Right atrium auricular region (tissue), 2 donors: ENCODE results near the gene NEUROD6. TPM values are rescaled to one million over a fixed set of nuclear protein-coding genes. Genes with fewer than 3 reads are reported as not detected.

Experiments
- DNase-seq: peaks from one replicate; pipeline ENCODE4 v3.0.0-alpha.2; 2019; ENCODE audit warnings: low spot score
- H3K27ac ChIP-seq, 2 donors: fragments of 200-600 bp; sonication (generic); 1 replicate in 1 of 2; 2 replicates in 1 of 2; pipeline ENCODE4 v1.5.1; 2016 to 2019
- H3K27me3 ChIP-seq, 2 donors: fragments of 200-600 bp; sonication (generic); one replicate each; pipeline versions ENCODE4 v1.5.1 to v1.6.0; 2017 to 2019
- H3K36me3 ChIP-seq: fragments of 200-600 bp; sonication (generic); one replicate; pipeline ENCODE4 v1.5.1; 2016
- H3K4me1 ChIP-seq, 2 donors: fragments of 200-600 bp; sonication (generic); one replicate each; pipeline versions ENCODE4 v1.5.1 to v1.6.0; 2017 to 2019
- H3K4me3 ChIP-seq, 2 donors: fragments of 200-600 bp; sonication (generic); 1 replicate in 1 of 2; 2 replicates in 1 of 2; pipeline ENCODE4 v1.5.1; 2017 to 2019; ENCODE audit warnings: mild to moderate bottlenecking in 1 of 2, moderate library complexity in 1 of 2
- H3K9me3 ChIP-seq, 2 donors: fragments of 200-600 bp; sonication (generic); one replicate each; pipeline ENCODE4 v1.5.1; 2019
- total RNA-seq, 2 donors: library from RNA; depleted of rRNA; stranded (reverse); fragments of >200 nt; gene quantifications; one replicate each; pipeline ENCODE4 v1.1.0, GENCODE V29; 2016
- TF ChIP-seq, protein P1 (sequence below), 2 donors: fragments of 200-600 bp; sonication (generic); IDR thresholded peaks; one replicate each; pipeline ENCODE4 v1.5.1; 2019; ENCODE audit warnings: antibody characterized with exemption in 2 of 2

Gene NEUROD6
- total RNA-seq, 2 donors from 2014 or later, result not detected

DNA sequence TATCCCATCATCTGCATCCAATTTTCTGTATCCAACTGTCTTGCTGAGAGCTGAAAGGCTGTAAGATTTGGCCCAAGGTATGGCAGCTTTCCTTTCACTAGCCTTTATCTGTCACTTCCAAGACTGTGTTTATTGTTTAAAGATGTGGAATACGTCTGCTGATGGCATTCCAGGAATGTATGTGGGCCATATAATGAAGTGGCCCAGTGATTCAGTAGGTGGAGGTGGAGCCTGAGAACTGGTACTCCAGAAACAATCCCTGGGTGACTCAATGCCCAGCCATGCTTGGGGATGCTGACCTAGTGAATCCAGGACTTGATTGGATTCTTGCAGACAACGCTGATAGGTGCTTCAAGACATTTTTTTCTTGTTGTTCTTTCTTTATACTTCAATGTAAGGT, 13.5 kb downstream of the NEUROD6 start:
- H3K4me3 ChIP-seq, result no peak overlapping the region
- TF ChIP-seq, protein P1, sequence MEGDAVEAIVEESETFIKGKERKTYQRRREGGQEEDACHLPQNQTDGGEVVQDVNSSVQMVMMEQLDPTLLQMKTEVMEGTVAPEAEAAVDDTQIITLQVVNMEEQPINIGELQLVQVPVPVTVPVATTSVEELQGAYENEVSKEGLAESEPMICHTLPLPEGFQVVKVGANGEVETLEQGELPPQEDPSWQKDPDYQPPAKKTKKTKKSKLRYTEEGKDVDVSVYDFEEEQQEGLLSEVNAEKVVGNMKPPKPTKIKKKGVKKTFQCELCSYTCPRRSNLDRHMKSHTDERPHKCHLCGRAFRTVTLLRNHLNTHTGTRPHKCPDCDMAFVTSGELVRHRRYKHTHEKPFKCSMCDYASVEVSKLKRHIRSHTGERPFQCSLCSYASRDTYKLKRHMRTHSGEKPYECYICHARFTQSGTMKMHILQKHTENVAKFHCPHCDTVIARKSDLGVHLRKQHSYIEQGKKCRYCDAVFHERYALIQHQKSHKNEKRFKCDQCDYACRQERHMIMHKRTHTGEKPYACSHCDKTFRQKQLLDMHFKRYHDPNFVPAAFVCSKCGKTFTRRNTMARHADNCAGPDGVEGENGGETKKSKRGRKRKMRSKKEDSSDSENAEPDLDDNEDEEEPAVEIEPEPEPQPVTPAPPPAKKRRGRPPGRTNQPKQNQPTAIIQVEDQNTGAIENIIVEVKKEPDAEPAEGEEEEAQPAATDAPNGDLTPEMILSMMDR (IDR thresholded peaks at IDR 0.05), result no peak

GRCh38 chr7:31326416-31326815, 14.1 kb downstream of the NEUROD6 start:
- no peaks in the 10 kb centered on the region for H3K4me1 ChIP-seq
- TF ChIP-seq, protein P1 (IDR thresholded peaks at IDR 0.05), result no peak
- no peaks in the 10 kb centered on the region for H3K9me3 ChIP-seq
- H3K27me3 ChIP-seq, result no peaks in the 10 kb centered on the region
- DNase-seq, result no peak
- no peak overlapping the region for H3K27ac ChIP-seq
- H3K36me3 ChIP-seq, result no peaks in the 10 kb centered on the region
- no peak overlapping the region for H3K4me3 ChIP-seq

More for the DNA sequence above, 13.5 kb downstream of the NEUROD6 start:
- no peaks in the 10 kb centered on the region for H3K36me3 ChIP-seq
- H3K4me1 ChIP-seq, result no peaks in the 10 kb centered on the region
- H3K27me3 ChIP-seq, result no peaks in the 10 kb centered on the region
- no peaks in the 10 kb centered on the region for H3K9me3 ChIP-seq
- H3K27ac ChIP-seq, result no peak overlapping the region
- no peak for DNase-seq

DNA sequence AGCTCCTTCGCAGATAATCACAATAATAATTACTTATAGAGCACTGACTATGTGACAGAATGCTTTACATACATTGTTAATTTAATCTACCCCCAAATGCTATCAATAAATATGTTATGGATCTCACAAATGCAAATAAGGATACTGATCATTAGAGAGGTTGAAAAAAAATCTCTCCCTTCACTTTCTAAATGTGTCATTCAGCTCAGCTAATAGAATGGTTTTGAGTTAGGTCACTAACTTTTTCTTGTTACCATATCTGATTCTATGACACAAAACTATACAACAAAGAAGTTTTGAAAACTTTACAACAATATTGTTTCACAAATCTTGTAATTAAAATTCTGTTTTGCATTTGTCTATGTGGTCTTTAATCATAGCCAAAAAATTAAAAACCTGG, 17.4 kb downstream of the NEUROD6 start:
- DNase-seq, result no peak
- H3K9me3 ChIP-seq, result no peaks in the 10 kb centered on the region
- H3K27me3 ChIP-seq, result no peaks in the 10 kb centered on the region
- H3K4me3 ChIP-seq, result no peak overlapping the region
- H3K4me1 ChIP-seq, result no peaks in the 10 kb centered on the region
- H3K27ac ChIP-seq, result no peak overlapping the region
- no peaks in the 10 kb centered on the region for H3K36me3 ChIP-seq
- TF ChIP-seq, protein P1 (IDR thresholded peaks at IDR 0.05), result no peak

- H3K27ac ChIP-seq, result no peak overlapping the region
- H3K9me3 ChIP-seq, result no peaks in the 10 kb centered on the region
- no peaks in the 10 kb centered on the region for H3K36me3 ChIP-seq
- no peak for DNase-seq
- no peak overlapping the region for H3K4me3 ChIP-seq
- H3K4me1 ChIP-seq, result no peaks in the 10 kb centered on the region
- no peaks in the 10 kb centered on the region for H3K27me3 ChIP-seq
- TF ChIP-seq, protein P1 (IDR thresholded peaks at IDR 0.05), result no peak
Measured at GRCh38 chr7:31320675-31321074, 19.9 kb downstream of the NEUROD6 start.

DNA sequence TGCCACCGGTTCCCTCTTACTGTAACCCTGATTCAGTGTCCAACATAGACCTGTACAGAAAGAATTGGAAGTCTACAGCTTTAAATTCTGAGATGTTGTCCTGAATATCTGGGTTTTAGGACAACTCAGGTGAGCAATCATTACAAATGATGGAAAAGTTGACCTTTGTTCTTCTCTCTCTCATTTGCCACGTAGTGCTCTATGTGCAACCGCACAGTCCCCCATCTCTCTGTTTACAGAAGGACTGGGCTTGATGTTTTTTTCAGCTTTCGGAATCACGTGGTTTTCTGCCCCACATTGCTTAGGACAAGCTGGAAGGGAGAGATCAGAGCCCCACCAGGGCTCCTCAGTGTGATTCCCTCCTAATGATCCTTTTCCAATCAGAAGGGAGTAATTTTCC, 22.2 kb downstream of the NEUROD6 start:
- TF ChIP-seq, protein P1 (IDR thresholded peaks at IDR 0.05), result no peak
- Histone ChIP-seq H3K27ac (no peak overlapping the region), H3K4me3 (no peak overlapping the region), H3K27me3 (no peaks in the 10 kb centered on the region), H3K4me1 (no peaks in the 10 kb centered on the region), H3K9me3 (no peaks in the 10 kb centered on the region), H3K36me3 (no peaks in the 10 kb centered on the region)
- no peak for DNase-seq

GRCh38 chr7:31316876-31317275, 23.6 kb downstream of the NEUROD6 start:
- no peaks in the 10 kb centered on the region for H3K36me3 ChIP-seq
- no peaks in the 10 kb centered on the region for H3K4me1 ChIP-seq
- no peaks in the 10 kb centered on the region for H3K9me3 ChIP-seq
- H3K27me3 ChIP-seq, result no peaks in the 10 kb centered on the region
- TF ChIP-seq, protein P1 (IDR thresholded peaks at IDR 0.05), result no peak
- no peak overlapping the region for H3K27ac ChIP-seq
- no peak overlapping the region for H3K4me3 ChIP-seq
- no peak for DNase-seq
